ENCODE data around the gene SCN4A. TPM values are rescaled to one million over a fixed set of nuclear protein-coding genes. Genes with fewer than 3 reads are reported as not detected.
"Not testable (repeated sequence)": the region's sequence is repeated elsewhere in the genome, so short reads cannot be mapped to it uniquely, and the experiment has no call there.

Gene SCN4A
- polyA plus RNA-seq, 4 donors, result 0.38 to 0.46 TPM; not detected in 2

- H3K27me3 ChIP-seq (ENCODE audit: control insufficient read depth in 3 of 3, insufficient read depth in 3 of 3, low read length in 3 of 3), result peaks cover 0 to 14% (median 0%) of the 10 kb centered on the region in 3 donors
- not testable (repeated sequence) for H3K4me3 ChIP-seq (ENCODE audit: low read depth in 1 of 3, low read length in 3 of 3); H3K27ac ChIP-seq (ENCODE audit: low read depth in 1 of 3, low read length in 2 of 3); H3K36me3 ChIP-seq (ENCODE audit: control insufficient read depth in 3 of 3, insufficient read depth in 2 of 3, low read depth in 1 of 3, low read length in 3 of 3); DNase-seq; H3K9me3 ChIP-seq (ENCODE audit: control insufficient read depth in 2 of 2, insufficient read depth in 1 of 2, low read depth in 1 of 2, low read length in 1 of 2); FAIRE-seq; H3K4me1 ChIP-seq (ENCODE audit: control insufficient read depth in 3 of 3, insufficient read depth in 2 of 3, low read depth in 1 of 3, low read length in 2 of 3)
- WGBS, 3 donors, result 81 to 88% (median 83%) methylated on average over 8 to 11 of the region's 11 CpGs
Measured at GRCh38 chr17:63917206-63917605, 55.5 kb downstream of the SCN4A start.

- H3K36me3 ChIP-seq (ENCODE audit: control insufficient read depth in 3 of 3, insufficient read depth in 2 of 3, low read depth in 1 of 3, low read length in 3 of 3), result no peaks in the 10 kb centered on the region
- no peak for DNase-seq
- no peaks in the 10 kb centered on the region for H3K4me1 ChIP-seq (ENCODE audit: control insufficient read depth in 3 of 3, insufficient read depth in 2 of 3, low read depth in 1 of 3, low read length in 2 of 3)
- peaks cover 0 to 14% (median 0%) of the 10 kb centered on the region in 3 donors for H3K27me3 ChIP-seq (ENCODE audit: control insufficient read depth in 3 of 3, insufficient read depth in 3 of 3, low read length in 3 of 3)
- no peak for FAIRE-seq
- 75 to 86% (median 81%) methylated on average over 12 of the region's 12 CpGs for WGBS, 3 donors
- H3K27ac ChIP-seq (ENCODE audit: low read depth in 1 of 3, low read length in 2 of 3), result no peak overlapping the region
- no peaks in the 10 kb centered on the region for H3K9me3 ChIP-seq (ENCODE audit: control insufficient read depth in 2 of 2, insufficient read depth in 1 of 2, low read depth in 1 of 2, low read length in 1 of 2)
- H3K4me3 ChIP-seq (ENCODE audit: low read depth in 1 of 3, low read length in 3 of 3), result no peak overlapping the region
Measured at GRCh38 chr17:63916566-63917185, 56.0 kb downstream of the SCN4A start.

DNA sequence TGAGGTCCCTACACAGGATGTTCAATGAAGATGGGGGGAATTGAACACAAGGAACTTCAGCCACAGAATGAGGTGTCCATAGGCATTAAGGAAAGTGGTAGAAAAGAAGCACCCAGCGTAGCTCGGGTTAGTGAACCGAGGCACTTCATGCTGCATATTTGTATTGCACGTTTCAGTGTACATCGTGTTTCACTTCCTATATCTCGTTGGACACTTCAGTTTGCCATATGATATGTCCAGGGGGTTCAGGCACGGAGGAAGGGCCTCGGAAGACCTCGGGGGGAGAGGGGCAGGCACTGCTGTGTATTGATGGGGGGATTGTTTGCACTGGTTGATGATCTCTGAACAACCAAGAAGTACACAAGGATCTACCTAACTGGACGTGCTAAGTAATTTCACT, 57.0 kb downstream of the SCN4A start:
- not testable (repeated sequence) for H3K4me3 ChIP-seq (ENCODE audit: low read depth in 1 of 3, low read length in 3 of 3); FAIRE-seq; H3K4me1 ChIP-seq (ENCODE audit: control insufficient read depth in 3 of 3, insufficient read depth in 2 of 3, low read depth in 1 of 3, low read length in 2 of 3); H3K9me3 ChIP-seq (ENCODE audit: control insufficient read depth in 2 of 2, insufficient read depth in 1 of 2, low read depth in 1 of 2, low read length in 1 of 2); H3K36me3 ChIP-seq (ENCODE audit: control insufficient read depth in 3 of 3, insufficient read depth in 2 of 3, low read depth in 1 of 3, low read length in 3 of 3); H3K27ac ChIP-seq (ENCODE audit: low read depth in 1 of 3, low read length in 2 of 3); DNase-seq
- 70 to 75% (median 70%) methylated on average over 10 of the region's 10 CpGs for WGBS, 3 donors
- H3K27me3 ChIP-seq (ENCODE audit: control insufficient read depth in 3 of 3, insufficient read depth in 3 of 3, low read length in 3 of 3), result peaks cover 0 to 22% (median 0%) of the 10 kb centered on the region in 3 donors

GRCh38 chr17:63914471-63914870, 58.2 kb downstream of the SCN4A start:
- no peaks in the 10 kb centered on the region for H3K36me3 ChIP-seq (ENCODE audit: control insufficient read depth in 3 of 3, insufficient read depth in 2 of 3, low read depth in 1 of 3, low read length in 3 of 3)
- no peak for FAIRE-seq
- WGBS, 3 donors, result 90 to 94% (median 92%) methylated on average over 7 of the region's 7 CpGs
- H3K9me3 ChIP-seq (ENCODE audit: control insufficient read depth in 2 of 2, insufficient read depth in 1 of 2, low read depth in 1 of 2, low read length in 1 of 2), result no peaks in the 10 kb centered on the region
- H3K27ac ChIP-seq (ENCODE audit: low read depth in 1 of 3, low read length in 2 of 3), result no peak overlapping the region
- H3K4me3 ChIP-seq (ENCODE audit: low read depth in 1 of 3, low read length in 3 of 3), result no peak overlapping the region
- peaks cover 0 to 30% (median 0%) of the 10 kb centered on the region in 3 donors for H3K27me3 ChIP-seq (ENCODE audit: control insufficient read depth in 3 of 3, insufficient read depth in 3 of 3, low read length in 3 of 3)
- no peaks in the 10 kb centered on the region for H3K4me1 ChIP-seq (ENCODE audit: control insufficient read depth in 3 of 3, insufficient read depth in 2 of 3, low read depth in 1 of 3, low read length in 2 of 3)
- no peak for DNase-seq

DNA sequence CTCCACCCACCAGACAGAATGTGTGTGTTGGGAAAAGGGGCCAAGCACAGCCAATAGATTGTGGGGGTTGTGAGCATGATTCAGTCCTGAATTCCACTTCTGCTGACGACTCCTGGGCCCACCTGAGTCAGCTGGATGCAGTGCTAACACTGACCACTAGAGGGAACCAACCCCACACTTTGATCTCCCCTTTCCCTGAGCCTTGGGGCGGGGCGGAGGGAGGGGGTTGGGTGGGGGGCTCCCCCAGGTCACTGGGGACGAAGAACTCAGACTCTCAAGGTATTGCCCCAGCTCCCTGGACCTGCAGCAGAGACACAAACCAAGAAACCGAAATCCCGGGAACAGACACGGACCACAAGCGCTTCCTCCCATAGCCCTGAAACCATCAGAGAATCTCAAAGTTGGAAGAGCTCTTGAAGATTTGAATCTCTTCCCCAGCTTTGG, 61.0 kb downstream of the SCN4A start:
- no peak overlapping the region for H3K4me3 ChIP-seq (ENCODE audit: low read depth in 1 of 3, low read length in 3 of 3)
- no peaks in the 10 kb centered on the region for H3K9me3 ChIP-seq (ENCODE audit: control insufficient read depth in 2 of 2, insufficient read depth in 1 of 2, low read depth in 1 of 2, low read length in 1 of 2)
- H3K4me1 ChIP-seq (ENCODE audit: control insufficient read depth in 3 of 3, insufficient read depth in 2 of 3, low read depth in 1 of 3, low read length in 2 of 3), result no peaks in the 10 kb centered on the region
- peaks cover 0 to 16% (median 0%) of the 10 kb centered on the region in 3 donors for H3K27me3 ChIP-seq (ENCODE audit: control insufficient read depth in 3 of 3, insufficient read depth in 3 of 3, low read length in 3 of 3)
- no peak for FAIRE-seq
- DNase-seq, result peak; percentile 10 to 30
- WGBS, 3 donors, result 41 to 47% (median 41%) methylated on average over 7 to 8 of the region's 8 CpGs
- H3K36me3 ChIP-seq (ENCODE audit: control insufficient read depth in 3 of 3, insufficient read depth in 2 of 3, low read depth in 1 of 3, low read length in 3 of 3), result no peaks in the 10 kb centered on the region
- H3K27ac ChIP-seq (ENCODE audit: low read depth in 1 of 3, low read length in 2 of 3), result no peak overlapping the region

- Histone ChIP-seq H3K9me3 (ENCODE audit: control insufficient read depth in 2 of 2, insufficient read depth in 1 of 2, low read depth in 1 of 2, low read length in 1 of 2) (no peaks in the 10 kb centered on the region), H3K27me3 (ENCODE audit: control insufficient read depth in 3 of 3, insufficient read depth in 3 of 3, low read length in 3 of 3) (peaks cover 0 to 16% (median 0%) of the 10 kb centered on the region in 3 donors), H3K4me3 (ENCODE audit: low read depth in 1 of 3, low read length in 3 of 3) (no peak within 1 kb of the TSS), H3K4me1 (ENCODE audit: control insufficient read depth in 3 of 3, insufficient read depth in 2 of 3, low read depth in 1 of 3, low read length in 2 of 3) (no peaks in the 10 kb centered on the region), H3K36me3 (ENCODE audit: control insufficient read depth in 3 of 3, insufficient read depth in 2 of 3, low read depth in 1 of 3, low read length in 3 of 3) (no peaks in the 10 kb centered on the region), H3K27ac (ENCODE audit: low read depth in 1 of 3, low read length in 2 of 3) (no peak within 1 kb of the TSS)
- WGBS, 3 donors, result 71 to 74% (median 71%) methylated on average over 15 of the region's 15 CpGs
- no peak for DNase-seq
- no peak for FAIRE-seq
Measured at GRCh38 chr17:63911041-63911635, 61.6 kb downstream of the SCN4A start, which contains the start of gene CSHL1. CSHL1 (minus strand) TSS chr17:63911258; CDS start chr17:63911196, 62 bp downstream.

GRCh38 chr17:63910096-63910495, 62.6 kb downstream of the SCN4A start:
- FAIRE-seq, result no peak
- no peak for DNase-seq
- WGBS, 3 donors, result 75 to 84% (median 83%) methylated on average over 14 of the region's 14 CpGs

GRCh38 chr17:63909586-63909985, 63.1 kb downstream of the SCN4A start:
- H3K27me3 ChIP-seq (ENCODE audit: control insufficient read depth in 3 of 3, insufficient read depth in 3 of 3, low read length in 3 of 3), result peaks cover 0 to 16% (median 0%) of the 10 kb centered on the region in 3 donors
- not testable (repeated sequence) for H3K36me3 ChIP-seq (ENCODE audit: control insufficient read depth in 3 of 3, insufficient read depth in 2 of 3, low read depth in 1 of 3, low read length in 3 of 3); H3K27ac ChIP-seq (ENCODE audit: low read depth in 1 of 3, low read length in 2 of 3); H3K4me3 ChIP-seq (ENCODE audit: low read depth in 1 of 3, low read length in 3 of 3); FAIRE-seq; DNase-seq; H3K9me3 ChIP-seq (ENCODE audit: control insufficient read depth in 2 of 2, insufficient read depth in 1 of 2, low read depth in 1 of 2, low read length in 1 of 2); H3K4me1 ChIP-seq (ENCODE audit: control insufficient read depth in 3 of 3, insufficient read depth in 2 of 3, low read depth in 1 of 3, low read length in 2 of 3)
- WGBS, 3 donors, result 88 to 91% (median 90%) methylated on average over 9 to 10 of the region's 10 CpGs

More at GRCh38 chr17:63910096-63910495, 62.6 kb downstream of the SCN4A start:
- H3K36me3 ChIP-seq (ENCODE audit: control insufficient read depth in 3 of 3, insufficient read depth in 2 of 3, low read depth in 1 of 3, low read length in 3 of 3), result no peaks in the 10 kb centered on the region
- no peak overlapping the region for H3K4me3 ChIP-seq (ENCODE audit: low read depth in 1 of 3, low read length in 3 of 3)
- no peaks in the 10 kb centered on the region for H3K9me3 ChIP-seq (ENCODE audit: control insufficient read depth in 2 of 2, insufficient read depth in 1 of 2, low read depth in 1 of 2, low read length in 1 of 2)
- H3K27ac ChIP-seq (ENCODE audit: low read depth in 1 of 3, low read length in 2 of 3), result no peak overlapping the region
- no peaks in the 10 kb centered on the region for H3K4me1 ChIP-seq (ENCODE audit: control insufficient read depth in 3 of 3, insufficient read depth in 2 of 3, low read depth in 1 of 3, low read length in 2 of 3)
- H3K27me3 ChIP-seq (ENCODE audit: control insufficient read depth in 3 of 3, insufficient read depth in 3 of 3, low read length in 3 of 3), result peaks cover 0 to 16% (median 0%) of the 10 kb centered on the region in 3 donors

Data from small intestine (tissue), 7 donors.